Posterior vena cava (tissue), 2 donors: Measurements from ENCODE around the gene KNL1. TPM values are rescaled to one million over a fixed set of nuclear protein-coding genes. Genes with fewer than 3 reads are reported as not detected.
"Not testable (repeated sequence)": the region's sequence is repeated elsewhere in the genome, so short reads cannot be mapped to it uniquely, and the experiment has no call there.

ENCODE experiments used
- DNase-seq: peaks from one replicate; pipeline ENCODE4 v3.0.0-alpha.2; 2020; ENCODE audit warnings: low spot score
- intact Hi-C, 2 donors: fragments of 100-400 bp; cut with DNase I; formaldehyde crosslinking; loops; one replicate each; pipeline versions ENCODE4 v1.14.1 to v1.14.2; 2022 to 2023
- total RNA-seq, 2 donors: library from RNA; stranded (reverse); fragmentation: NEBNext Ultra II Directional; extraction: Animal tissue kit (Norgen Biotek cat#: 25700); gene quantifications; one replicate each; pipeline ENCODE4 v1.2.1, GENCODE V29; 2021
- donor health status: DM: yes; HTN: yes; CAD: no.
- donor health status: DM: yes; HTN: yes; CAD: no.

KNL1 gene
- total RNA-seq, 2 donors from 2014 or later: 0.52 to 0.79 TPM

- DNase-seq, intact Hi-C loops: not testable (repeated sequence)
These were observed 12.3 kb upstream of the KNL1 start for GRCh38 chr15:40581796-40582195.

- intact Hi-C loops: no loop called here
- DNase-seq: no peak
These were observed 11.3 kb upstream of the KNL1 start for GRCh38 chr15:40582726-40583246.

- intact Hi-C loops: no loop called here
These were observed 9.9 kb upstream of the KNL1 start for GRCh38 chr15:40584191-40584590.

GRCh38 chr15:40590667-40591050 lies 3.4 kb upstream of the KNL1 start:
- intact Hi-C loops: no loop called here
- DNase-seq: no peak

More at GRCh38 chr15:40584191-40584590, 9.9 kb upstream of the KNL1 start:
- DNase-seq: no peak

GRCh38 chr15:40591389-40591788 lies 2.7 kb upstream of the KNL1 start:
- DNase-seq: no peak
- intact Hi-C loops: no loop called here

GRCh38 chr15:40593165-40593564 lies 884 bp upstream of the KNL1 start:
- DNase-seq: no peak
- intact Hi-C loops: no loop called here

- peak; percentile 87 for DNase-seq
- intact Hi-C loops: no loop called here
These were observed 384 bp downstream of the KNL1 start for GRCh38 chr15:40594429-40594836.

GRCh38 chr15:40595219-40595618 lies 1.2 kb downstream of the KNL1 start:
- intact Hi-C loops: no loop called here
- no peak for DNase-seq

GRCh38 chr15:40595773-40596172 lies 1.7 kb downstream of the KNL1 start:
- intact Hi-C loops: no loop called here

GRCh38 chr15:40597024-40597423 lies 3.0 kb downstream of the KNL1 start:
- intact Hi-C loops: no loop called here

More at GRCh38 chr15:40595773-40596172, 1.7 kb downstream of the KNL1 start:
- DNase-seq: no peak

GRCh38 chr15:40598126-40598525 lies 4.1 kb downstream of the KNL1 start:
- intact Hi-C loops: no loop called here
- no peak for DNase-seq

More at GRCh38 chr15:40597024-40597423, 3.0 kb downstream of the KNL1 start:
- no peak for DNase-seq

GRCh38 chr15:40598672-40599071 lies 4.6 kb downstream of the KNL1 start:
- DNase-seq: no peak
- intact Hi-C loops: no loop called here

GRCh38 chr15:40600956-40601355 lies 6.9 kb downstream of the KNL1 start:
- intact Hi-C loops: no loop called here
- DNase-seq: no peak

GRCh38 chr15:40603935-40604334 lies 9.9 kb downstream of the KNL1 start:
- intact Hi-C loops: no loop called here
- no peak for DNase-seq

- DNase-seq: no peak
These were observed 19.0 kb downstream of the KNL1 start for GRCh38 chr15:40613080-40613479.

GRCh38 chr15:40618023-40618422 lies 24.0 kb downstream of the KNL1 start:
- intact Hi-C loops: no loop called here

More at GRCh38 chr15:40613080-40613479, 19.0 kb downstream of the KNL1 start:
- intact Hi-C loops: no loop called here

GRCh38 chr15:40618906-40619305 lies 24.9 kb downstream of the KNL1 start:
- intact Hi-C loops: no loop called here
- DNase-seq: no peak

More at GRCh38 chr15:40618023-40618422, 24.0 kb downstream of the KNL1 start:
- no peak for DNase-seq

GRCh38 chr15:40623361-40623760 lies 29.3 kb downstream of the KNL1 start:
- intact Hi-C loops: no loop called here
- no peak for DNase-seq

GRCh38 chr15:40630313-40630712 lies 36.3 kb downstream of the KNL1 start:
- DNase-seq: no peak
- intact Hi-C loops: no loop called here

GRCh38 chr15:40633178-40633577 lies 39.1 kb downstream of the KNL1 start:
- no peak for DNase-seq
- intact Hi-C loops: no loop called here

GRCh38 chr15:40637221-40637745 lies 43.2 kb downstream of the KNL1 start:
- no peak for DNase-seq
- intact Hi-C loops: no loop called here

GRCh38 chr15:40639677-40640076 lies 45.6 kb downstream of the KNL1 start:
- intact Hi-C loops: no loop called here
- no peak for DNase-seq
